Measurements from ENCODE around the gene OARD1.

Gene OARD1

GRCh38 chr6:41047745-41048732, 24.1 kb downstream of the OARD1 start:
- no peak for DNase-seq (ENCODE audit: extremely low spot score)
- ChIA-PET CTCF (interaction anchor here (0.7 to 1.3 kb wide), 2 partner anchors 8 to 153 kb away, joined by 3 read pairs; no protein-coding TSS in a partner anchor), POLR2A (no interaction called here)
- TF ChIP-seq NFRKB (IDR thresholded peaks at IDR 0.05) (no peak), SP1 (IDR thresholded peaks at IDR 0.05) (no peak), PKNOX1 (IDR thresholded peaks at IDR 0.05) (no peak), TARDBP (IDR thresholded peaks at IDR 0.05) (no peak)

GRCh38 chr6:41047306-41047705, 24.9 kb downstream of the OARD1 start:
- ChIA-PET CTCF (interaction anchor here (0.9 kb wide), 1 partner anchor 20 kb away, joined by 5 read pairs; no protein-coding TSS in a partner anchor), POLR2A (no interaction called here)
- DNase-seq (ENCODE audit: extremely low spot score) = no peak
- no peak for TF ChIP-seq CTBP1 (IDR thresholded peaks at IDR 0.05; ENCODE audit: borderline replicate concordance)
- TF ChIP-seq ZNF384 (IDR thresholded peaks at IDR 0.05) = no peak
- TF ChIP-seq NFRKB (IDR thresholded peaks at IDR 0.05) = no peak
- no peak for TF ChIP-seq HDGF (IDR thresholded peaks at IDR 0.05; ENCODE audit: borderline replicate concordance)
- no peak for TF ChIP-seq FOXM1 (IDR thresholded peaks at IDR 0.05; ENCODE audit: borderline replicate concordance)

GRCh38 chr6:41046084-41046483, 26.1 kb downstream of the OARD1 start:
- ChIA-PET CTCF (interaction anchor here (0.6 to 1.2 kb wide), 2 partner anchors 10 to 123 kb away, joined by 3 to 5 read pairs; no protein-coding TSS in a partner anchor), POLR2A (interaction anchor here (0.9 to 1.3 kb wide), 2 partner anchors 10 to 26 kb away, joined by 3 to 8 read pairs; partner anchors contain the start of genes NFYA and OARD1)
- DNase-seq (ENCODE audit: extremely low spot score) = no peak
- no peak for TF ChIP-seq HDGF (IDR thresholded peaks at IDR 0.05; ENCODE audit: borderline replicate concordance)
- no peak for TF ChIP-seq LEF1 (IDR thresholded peaks at IDR 0.05; ENCODE audit: borderline replicate concordance)
- TF ChIP-seq CTBP1 (IDR thresholded peaks at IDR 0.05; ENCODE audit: borderline replicate concordance) = no peak
- no peak for TF ChIP-seq L3MBTL2 (conservative IDR thresholded peaks at IDR 0.05)
- no peak for TF ChIP-seq BHLHE40 (IDR thresholded peaks at IDR 0.05; ENCODE audit: borderline replicate concordance)
- TF ChIP-seq ZNF384 (IDR thresholded peaks at IDR 0.05) = no peak
- no peak for TF ChIP-seq FOXK2 (IDR thresholded peaks at IDR 0.05)
- TF ChIP-seq SP1 (IDR thresholded peaks at IDR 0.05) = no peak
- no peak for TF ChIP-seq NFRKB (IDR thresholded peaks at IDR 0.05)
- TF ChIP-seq TARDBP (IDR thresholded peaks at IDR 0.05) = no peak
- TF ChIP-seq SUZ12 (IDR thresholded peaks at IDR 0.05) = no peak
- TF ChIP-seq FOXM1 (IDR thresholded peaks at IDR 0.05; ENCODE audit: borderline replicate concordance) = no peak
- TF ChIP-seq PKNOX1 (IDR thresholded peaks at IDR 0.05) = no peak
- no peak for TF ChIP-seq ELF4 (IDR thresholded peaks at IDR 0.05)

GRCh38 chr6:41045664-41046063, 26.5 kb downstream of the OARD1 start:
- TF ChIP-seq NFRKB (IDR thresholded peaks at IDR 0.05) = no peak
- TF ChIP-seq ZNF384 (IDR thresholded peaks at IDR 0.05) = no peak
- no peak for TF ChIP-seq SP1 (IDR thresholded peaks at IDR 0.05)
- no peak for TF ChIP-seq FOXA1 (IDR thresholded peaks at IDR 0.05)
- TF ChIP-seq CTBP1 (IDR thresholded peaks at IDR 0.05; ENCODE audit: borderline replicate concordance) = no peak
- no peak for TF ChIP-seq ARNT (IDR thresholded peaks at IDR 0.05)
- TF ChIP-seq ELF4 (IDR thresholded peaks at IDR 0.05) = no peak
- no peak for TF ChIP-seq LEF1 (IDR thresholded peaks at IDR 0.05; ENCODE audit: borderline replicate concordance)
- TF ChIP-seq L3MBTL2 (conservative IDR thresholded peaks at IDR 0.05) = no peak
- TF ChIP-seq FOXM1 (IDR thresholded peaks at IDR 0.05; ENCODE audit: borderline replicate concordance) = no peak
- TF ChIP-seq HDGF (IDR thresholded peaks at IDR 0.05; ENCODE audit: borderline replicate concordance) = no peak
- TF ChIP-seq TARDBP (IDR thresholded peaks at IDR 0.05) = no peak
- TF ChIP-seq PKNOX1 (IDR thresholded peaks at IDR 0.05) = no peak
- TF ChIP-seq FOXK2 (IDR thresholded peaks at IDR 0.05) = no peak
- no peak for TF ChIP-seq BHLHE40 (IDR thresholded peaks at IDR 0.05; ENCODE audit: borderline replicate concordance)
- no peak for TF ChIP-seq SUZ12 (IDR thresholded peaks at IDR 0.05)
- DNase-seq (ENCODE audit: extremely low spot score) = no peak
- ChIA-PET POLR2A (interaction anchor here (0.9 to 1.3 kb wide), 2 partner anchors 10 to 27 kb away, joined by 3 to 8 read pairs; partner anchors contain the start of genes NFYA and OARD1), CTCF (interaction anchor here (0.6 to 1.2 kb wide), 2 partner anchors 10 to 122 kb away, joined by 3 to 5 read pairs; no protein-coding TSS in a partner anchor)

- ChIA-PET CTCF (no interaction called here), POLR2A (interaction anchor here (1.5 kb wide), 1 partner anchor 29 kb away, joined by 4 read pairs; the partner anchor contains the start of genes NFYA and OARD1)
- no peak for TF ChIP-seq FOXA1 (IDR thresholded peaks at IDR 0.05)
- TF ChIP-seq SP1 (IDR thresholded peaks at IDR 0.05) = no peak
- TF ChIP-seq ZNF384 (IDR thresholded peaks at IDR 0.05) = no peak
- no peak for TF ChIP-seq ELF4 (IDR thresholded peaks at IDR 0.05)
- no peak for TF ChIP-seq HDGF (IDR thresholded peaks at IDR 0.05; ENCODE audit: borderline replicate concordance)
- no peak for TF ChIP-seq SUZ12 (IDR thresholded peaks at IDR 0.05)
- no peak for TF ChIP-seq BHLHE40 (IDR thresholded peaks at IDR 0.05; ENCODE audit: borderline replicate concordance)
- no peak for TF ChIP-seq L3MBTL2 (conservative IDR thresholded peaks at IDR 0.05)
- no peak for DNase-seq (ENCODE audit: extremely low spot score)
These were observed 29.0 kb downstream of the OARD1 start for GRCh38 chr6:41043151-41043550.
